Activated CD4-positive, alpha-beta T cell treated with anti-CD3 and anti-CD28 coated beads, Interleukin-2, amount 50 U/mL, for 48 hours (primary cell): ENCODE data around the gene ERBB4.
"Not testable (repeated sequence)": the region's sequence is repeated elsewhere in the genome, so short reads cannot be mapped to it uniquely, and the experiment has no call there.

Source experiments
- DNase-seq, 2 experiments: peaks; one replicate each; pipeline ENCODE4 v3.0.0-alpha.2; 2020

Gene ERBB4

DNA sequence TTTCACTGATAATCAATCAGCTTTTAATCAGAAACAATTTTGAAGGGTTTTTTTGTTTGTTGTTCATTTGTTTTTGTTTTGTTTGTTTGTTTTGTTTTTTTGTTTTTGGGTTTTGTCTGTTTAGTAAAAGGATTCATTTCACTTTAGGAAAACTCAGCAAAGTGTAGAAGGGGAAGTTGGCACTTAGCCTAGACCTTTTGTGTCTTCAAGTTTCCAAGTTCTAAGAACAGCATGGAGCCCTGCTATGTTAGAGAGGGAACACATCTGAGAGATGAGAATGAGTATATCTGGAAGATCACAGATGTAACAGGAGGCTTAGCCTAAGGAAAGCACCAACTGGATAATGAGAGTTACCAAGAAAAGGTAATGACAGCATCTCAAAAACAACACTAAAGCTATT, 501.5 kb downstream of the ERBB4 start:
- DNase-seq: no peak

DNA sequence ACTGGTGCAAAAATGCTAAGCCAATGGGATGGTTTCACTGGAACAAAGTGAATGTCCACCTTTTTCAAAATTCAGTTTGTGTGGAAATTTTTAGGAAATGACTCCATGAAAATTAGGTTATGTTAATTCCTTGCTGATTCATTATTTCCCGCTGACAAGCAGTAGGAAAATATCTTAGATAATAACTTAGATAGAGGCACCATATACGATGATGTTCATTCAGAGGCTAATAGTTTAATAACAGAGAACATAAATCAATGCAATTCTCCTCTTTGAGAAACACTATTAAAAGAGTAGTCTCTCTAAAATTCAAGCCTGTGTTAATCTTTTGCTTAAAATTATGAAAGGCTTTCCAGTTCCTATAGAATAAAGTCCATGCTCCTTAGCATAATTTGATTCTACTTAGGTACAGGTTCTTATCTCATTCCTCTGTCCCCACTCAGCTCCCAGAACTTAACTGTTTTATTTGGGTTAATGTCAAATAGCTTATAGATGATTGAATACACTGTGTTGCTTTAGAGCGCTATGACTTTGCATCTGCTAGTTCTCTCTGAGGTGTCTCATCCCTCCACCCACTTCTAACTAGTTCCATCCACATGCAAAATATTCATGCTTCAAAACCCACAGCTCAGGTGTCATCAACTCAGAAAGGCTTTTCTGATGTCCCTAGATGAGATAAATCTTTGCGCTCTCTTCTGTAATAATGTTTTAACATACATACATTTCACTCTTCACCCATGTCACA, 503.6 kb downstream of the ERBB4 start:
- DNase-seq: no peak

DNA sequence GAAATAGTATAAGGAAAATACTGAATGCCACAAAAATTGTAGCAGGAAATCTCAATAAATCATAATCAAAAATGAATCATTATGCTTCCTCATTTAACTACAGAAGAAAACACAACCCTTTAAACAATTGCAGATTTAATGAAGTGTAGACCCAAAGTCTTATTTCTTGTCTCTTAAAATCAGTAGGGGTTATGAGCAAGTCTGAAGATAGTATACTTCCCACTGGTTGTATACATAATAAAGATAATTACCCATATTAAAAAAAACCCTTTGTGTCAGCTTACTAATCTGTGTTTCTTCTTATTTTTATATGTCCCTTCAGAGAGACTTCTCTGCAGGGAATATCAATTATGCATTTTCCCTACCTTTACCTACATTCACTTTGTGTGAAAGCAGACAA, 504.7 kb downstream of the ERBB4 start:
- no peak for DNase-seq

DNA sequence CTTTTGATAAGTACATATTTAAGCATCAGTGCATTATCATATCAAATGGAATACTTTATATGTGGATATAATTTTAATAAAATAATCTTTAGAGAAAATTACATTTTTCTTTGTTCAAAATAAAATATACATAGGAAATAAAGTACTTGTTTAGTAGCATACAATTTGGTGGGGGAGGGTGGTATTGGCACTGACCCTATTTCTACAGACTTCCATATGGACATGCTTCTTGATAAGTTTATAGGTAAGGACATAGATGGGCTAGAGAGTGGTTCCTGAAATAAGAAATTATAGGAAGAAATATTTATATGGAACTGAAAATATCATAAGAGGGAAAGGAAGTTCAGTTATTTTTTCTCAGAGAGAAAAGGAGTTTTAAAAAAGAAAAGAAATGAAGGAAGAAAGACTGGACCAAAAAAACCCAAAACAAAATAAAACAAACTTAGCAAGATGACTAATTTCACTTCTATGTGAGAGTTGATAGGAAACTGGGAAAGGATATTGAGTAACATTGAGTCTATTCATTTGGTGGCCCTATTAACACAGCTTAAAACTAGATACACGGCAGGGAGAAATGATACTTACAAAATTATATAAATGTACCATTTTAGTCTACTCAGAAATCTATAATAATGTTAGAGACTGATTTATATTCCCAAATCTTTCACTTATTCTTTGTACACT, 505.9 kb downstream of the ERBB4 start:
- DNase-seq: no peak

DNA sequence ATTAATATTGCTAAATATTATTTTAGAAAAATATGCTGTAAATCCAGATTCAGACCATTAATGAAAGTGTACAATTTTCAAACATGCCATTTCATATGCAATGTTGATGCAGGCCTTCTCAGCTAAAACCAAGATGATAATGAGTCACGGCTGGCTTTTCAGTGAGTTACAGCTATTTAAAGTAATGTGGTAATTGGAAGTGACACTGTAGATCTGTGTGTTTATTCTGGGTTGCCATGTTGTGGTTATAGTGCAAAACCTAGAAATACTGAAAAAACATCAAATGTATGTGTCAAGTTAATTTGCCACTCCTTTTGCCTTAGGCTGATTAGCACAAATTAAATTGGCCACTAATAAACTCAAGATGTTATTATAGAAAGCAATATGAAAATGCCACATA, 506.6 kb downstream of the ERBB4 start:
- DNase-seq: no peak

DNA sequence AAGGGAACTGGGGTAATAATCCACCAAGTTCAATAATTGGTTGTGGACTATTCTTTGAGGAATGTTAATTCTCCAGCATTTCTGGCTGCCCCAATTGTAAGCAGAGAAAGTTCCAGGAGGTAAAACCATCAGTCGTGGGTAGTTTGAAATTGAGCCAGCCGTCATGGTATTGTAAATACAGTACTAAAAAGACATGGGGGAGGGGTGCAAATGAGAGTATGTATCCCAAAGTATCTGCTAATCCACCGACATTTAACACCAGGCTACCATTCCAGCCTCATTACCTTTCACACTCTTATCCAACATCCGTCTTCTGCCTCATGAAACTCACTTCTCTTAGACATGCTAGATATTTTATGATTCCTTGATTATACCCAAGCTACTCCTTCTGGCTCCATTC, 507.9 kb downstream of the ERBB4 start:
- DNase-seq: no peak

DNA sequence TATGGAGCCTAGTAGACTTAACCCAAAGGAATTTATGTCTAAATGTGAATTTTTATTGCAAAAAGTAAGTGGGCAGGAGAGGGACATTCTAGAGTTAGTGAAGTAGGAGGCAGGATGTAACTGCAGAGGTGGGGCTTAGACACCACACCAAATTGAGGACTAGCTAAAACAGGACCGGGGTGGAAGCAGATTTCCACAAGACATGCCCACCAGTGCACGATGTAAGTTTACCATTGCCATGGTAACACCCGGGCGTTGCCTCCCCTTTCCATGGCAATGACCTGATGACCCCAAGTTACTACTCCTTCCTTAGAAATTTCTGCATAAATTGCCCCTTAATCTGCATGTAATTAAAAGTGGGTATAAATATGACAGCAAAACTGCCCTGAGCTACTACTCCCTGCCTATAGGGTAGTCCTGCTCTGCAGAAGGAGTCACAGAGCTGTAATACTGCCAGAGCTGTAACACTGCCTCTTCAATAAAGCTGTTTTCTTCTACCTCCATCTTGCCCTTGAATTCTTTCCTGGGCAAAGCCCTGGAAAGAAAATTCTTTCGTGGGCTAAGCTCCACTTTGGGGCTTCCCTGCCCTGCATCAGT, 509.7 kb downstream of the ERBB4 start:
- DNase-seq: no peak

DNA sequence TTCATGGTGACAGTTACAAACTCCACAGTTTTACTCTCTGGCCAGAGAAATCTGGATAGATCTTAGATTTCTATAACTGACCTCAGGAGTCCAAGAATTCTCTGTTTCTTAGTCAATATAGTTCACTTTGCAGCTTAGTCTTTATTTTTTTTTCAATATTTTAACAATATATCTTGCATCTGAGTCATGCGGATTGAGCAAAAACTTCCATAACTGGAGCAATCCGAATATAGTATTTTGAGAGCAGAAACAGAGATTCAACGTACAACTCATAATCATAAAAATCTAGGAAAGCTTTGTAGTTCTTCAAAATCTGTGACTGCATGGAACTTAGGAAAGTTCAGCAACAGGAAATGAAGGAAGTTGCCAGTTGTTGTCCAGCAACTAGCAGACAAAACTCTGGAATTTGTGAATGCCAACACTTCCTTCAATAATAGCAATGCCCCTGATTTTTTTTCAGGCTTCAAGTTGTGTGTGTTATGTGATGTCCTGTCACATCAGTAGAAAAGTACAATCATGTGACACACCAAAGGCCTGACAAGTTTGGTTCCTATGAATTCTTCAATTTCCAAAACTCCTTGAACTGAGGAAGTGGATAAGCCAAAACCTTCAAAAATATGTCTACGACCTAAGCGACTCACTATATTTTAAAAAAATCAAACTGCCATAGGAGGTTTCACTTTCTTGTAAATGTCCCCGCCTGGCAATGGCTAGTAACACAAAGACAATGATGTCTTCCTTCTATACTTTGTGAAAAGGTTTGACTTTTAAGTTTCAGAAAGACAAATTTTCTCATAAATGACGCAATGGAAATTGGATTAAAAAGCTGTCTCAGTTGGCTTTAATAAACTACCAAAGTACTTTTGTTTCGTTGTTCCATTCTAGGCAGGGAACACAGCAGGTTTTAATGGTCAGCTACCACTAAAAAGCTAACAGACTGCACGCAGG, 510.6 kb downstream of the ERBB4 start:
- DNase-seq: no peak

DNA sequence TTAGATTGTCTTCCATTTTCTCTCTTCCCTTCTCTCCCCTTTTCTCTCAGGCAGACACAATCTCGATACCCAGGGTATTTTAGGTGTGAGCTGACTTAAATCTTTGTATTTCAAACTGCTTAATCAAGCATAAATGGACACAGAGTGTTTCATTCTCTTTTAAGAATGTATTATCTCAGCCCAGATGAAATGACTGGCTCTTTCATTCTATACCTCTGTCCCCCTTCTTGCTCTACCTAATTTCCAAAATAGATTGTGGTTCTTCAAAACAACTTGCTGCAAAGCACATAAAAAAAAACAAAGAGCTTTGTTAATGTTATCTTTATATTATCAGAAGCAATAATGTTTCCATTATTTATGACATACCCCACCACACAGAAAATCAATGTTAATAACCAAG, 514.6 kb downstream of the ERBB4 start:
- no peak for DNase-seq

DNA sequence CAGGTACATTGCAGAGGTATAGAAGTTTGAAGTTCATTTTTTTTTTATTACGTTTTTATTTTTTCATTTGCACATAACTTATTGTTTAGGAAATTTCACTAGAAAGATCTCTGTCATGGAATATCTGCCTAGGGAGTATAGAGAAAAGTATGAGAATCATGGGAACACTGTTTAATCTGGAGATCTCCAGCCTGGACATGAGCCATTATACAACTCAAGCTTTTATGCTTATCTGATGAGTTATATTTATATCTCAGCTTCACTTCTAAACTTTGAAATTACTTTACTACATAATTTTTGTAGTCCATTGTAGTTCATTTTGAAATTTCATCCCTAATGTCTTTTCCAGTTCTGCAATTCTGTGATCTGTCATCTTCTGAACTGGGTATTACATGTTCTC, 515.6 kb downstream of the ERBB4 start:
- DNase-seq: no peak

DNA sequence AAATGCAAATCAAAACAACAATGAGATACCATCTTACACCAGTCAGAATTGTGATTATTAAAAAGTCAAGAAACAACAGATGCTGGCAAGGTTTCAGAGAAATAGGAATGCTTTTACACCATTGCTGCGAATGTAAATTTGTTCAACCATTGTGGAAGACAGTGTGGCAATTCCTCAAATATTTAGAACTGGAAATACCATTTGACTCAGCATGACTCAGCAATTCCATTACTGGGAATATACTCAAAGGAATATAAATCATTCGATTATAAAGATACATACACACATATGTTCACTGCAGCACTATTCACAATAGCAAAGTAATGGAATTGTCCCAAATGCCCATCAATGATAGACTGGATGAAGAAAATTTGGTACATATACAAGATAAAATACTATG, 516.7 kb downstream of the ERBB4 start:
- DNase-seq: no peak

DNA sequence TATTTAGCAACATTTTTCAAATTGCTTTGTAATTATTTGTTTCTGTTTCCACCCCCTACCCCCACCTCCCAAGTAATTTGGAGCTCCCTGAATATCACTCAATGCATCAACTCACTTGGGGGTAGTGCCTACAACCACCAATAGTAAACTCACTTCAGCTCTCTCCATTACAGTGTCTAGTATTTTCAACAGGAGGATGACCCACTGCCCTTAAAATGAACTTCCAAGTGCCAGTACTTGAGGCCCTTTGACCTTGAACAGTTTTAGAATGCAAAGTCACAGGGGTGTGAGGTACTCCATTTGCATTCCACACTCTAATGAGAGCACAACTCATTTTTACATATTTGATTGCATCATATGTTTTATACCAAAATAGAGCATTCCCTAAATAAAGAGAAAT, 523.0 kb downstream of the ERBB4 start:
- DNase-seq: no peak

DNA sequence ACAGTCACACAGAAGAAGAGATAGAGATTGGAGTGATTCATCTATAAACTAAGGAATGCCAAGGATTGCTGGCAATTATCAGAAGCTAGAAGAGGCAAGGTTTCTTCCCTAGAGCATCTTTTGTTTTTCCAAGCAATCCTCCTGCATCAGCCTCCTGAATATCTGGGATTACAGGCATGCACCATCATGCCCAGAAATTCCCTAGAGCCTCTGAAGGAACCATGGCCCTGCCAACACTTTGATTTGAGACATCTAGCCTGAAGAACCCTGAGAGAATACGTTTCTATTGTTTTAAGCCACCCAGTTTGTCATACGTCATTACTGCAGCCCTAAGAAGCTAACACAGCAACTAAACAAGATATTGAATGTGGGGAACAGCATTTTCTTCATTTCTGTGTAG, 525.0 kb downstream of the ERBB4 start:
- DNase-seq: no peak

DNA sequence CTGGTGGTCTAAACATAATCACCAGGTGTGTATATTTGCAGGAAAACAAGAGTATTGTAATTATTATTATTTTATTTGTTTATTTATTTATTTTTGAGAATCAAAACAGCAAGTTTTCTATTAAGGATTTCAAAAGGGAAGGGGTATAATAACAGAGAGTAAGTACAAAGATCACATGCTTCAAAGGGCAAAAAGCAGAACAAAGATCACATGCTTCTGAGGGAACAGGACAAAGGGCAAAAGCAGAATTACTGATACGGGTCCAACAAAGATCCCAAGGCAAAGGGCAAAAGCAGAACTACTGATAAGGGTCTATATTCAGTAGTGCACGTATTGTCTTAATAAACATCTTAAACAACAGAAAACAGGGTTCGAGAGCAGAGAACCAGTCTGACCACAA, 528.3 kb downstream of the ERBB4 start:
- not testable (repeated sequence) for DNase-seq

DNA sequence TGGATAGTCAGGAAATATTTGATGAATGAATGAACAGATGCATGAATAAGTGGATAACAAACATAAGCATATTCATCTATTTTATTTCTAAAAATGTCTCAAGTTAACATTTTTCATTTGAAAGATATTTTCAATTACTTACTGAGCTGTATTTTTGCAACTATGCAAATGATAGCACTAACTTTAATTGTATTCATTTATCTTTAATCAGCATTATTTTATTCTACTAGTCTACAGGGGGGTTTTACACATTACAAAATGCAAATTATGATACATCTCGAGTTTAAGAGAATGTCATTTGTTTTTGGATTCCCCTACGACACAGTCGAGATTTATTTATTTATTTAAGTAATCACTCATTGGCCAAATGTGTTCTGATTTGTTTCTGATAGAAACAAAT, 530.6 kb downstream of the ERBB4 start:
- DNase-seq: no peak

DNA sequence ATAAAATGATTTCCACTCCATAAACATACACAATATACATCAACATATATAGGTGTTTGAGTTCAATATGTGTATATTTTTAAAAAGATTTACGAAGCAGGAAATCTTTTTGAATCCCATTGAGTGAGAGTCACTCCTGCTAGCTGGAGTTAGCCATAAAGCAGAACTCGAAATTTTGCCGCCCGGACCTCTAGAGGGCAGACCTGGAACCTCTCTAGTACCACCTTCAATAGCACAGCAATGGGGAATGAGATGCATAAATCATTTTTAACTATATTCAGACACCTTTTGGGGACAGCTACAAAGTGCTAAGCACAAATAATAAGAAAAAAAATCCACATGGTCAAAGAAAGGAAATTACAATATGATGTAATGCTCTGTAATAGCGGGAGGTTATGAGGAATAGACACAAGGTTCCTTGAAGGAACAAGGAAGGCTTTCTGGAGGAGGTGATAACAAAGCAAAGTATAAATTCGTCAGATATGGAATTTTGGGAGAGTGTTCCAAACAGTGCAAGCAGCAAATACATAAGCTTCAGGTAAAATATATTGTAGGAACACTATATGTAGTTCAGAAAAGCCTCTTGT, 533.4 kb downstream of the ERBB4 start:
- peak in 1 of 2 experiments; percentile 5 for DNase-seq

DNA sequence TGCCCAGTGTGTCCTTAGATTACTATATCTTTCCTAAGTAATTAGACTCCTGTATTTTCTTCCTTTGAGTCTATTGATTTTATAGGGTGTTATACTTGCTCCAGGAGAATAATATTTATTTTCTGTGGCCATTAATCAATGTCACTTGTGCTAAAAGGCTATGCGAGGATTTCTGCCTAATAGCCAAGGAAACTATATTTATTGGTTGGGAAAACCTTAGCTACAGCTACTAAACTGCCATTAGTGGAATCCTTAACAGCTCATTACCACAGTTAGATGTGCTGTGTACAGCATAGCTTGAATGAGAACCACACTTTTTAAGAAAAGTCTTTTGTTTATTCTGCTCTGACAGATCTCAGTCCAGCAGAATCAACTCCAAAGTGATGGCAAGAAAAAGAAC, 537.3 kb downstream of the ERBB4 start:
- DNase-seq: no peak

DNA sequence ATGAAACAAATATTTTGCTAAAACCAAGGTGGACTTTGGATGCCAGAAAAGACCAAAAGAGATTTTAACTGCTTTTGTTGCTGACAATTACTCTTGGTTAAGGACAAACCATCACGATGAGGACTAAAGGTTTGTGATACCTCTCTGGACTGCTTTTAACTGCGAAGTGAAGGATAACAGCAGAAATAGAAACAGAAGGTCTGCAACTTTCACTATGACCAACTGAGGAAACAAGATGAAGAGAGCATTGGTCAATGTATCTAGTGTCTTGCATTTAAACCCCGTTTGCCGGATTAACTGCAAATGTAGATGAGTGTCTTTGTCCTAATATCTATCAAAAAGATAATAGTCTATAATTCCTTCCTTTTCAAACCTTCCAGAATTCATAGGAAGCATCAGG, 541.7 kb downstream of the ERBB4 start:
- no peak for DNase-seq

DNA sequence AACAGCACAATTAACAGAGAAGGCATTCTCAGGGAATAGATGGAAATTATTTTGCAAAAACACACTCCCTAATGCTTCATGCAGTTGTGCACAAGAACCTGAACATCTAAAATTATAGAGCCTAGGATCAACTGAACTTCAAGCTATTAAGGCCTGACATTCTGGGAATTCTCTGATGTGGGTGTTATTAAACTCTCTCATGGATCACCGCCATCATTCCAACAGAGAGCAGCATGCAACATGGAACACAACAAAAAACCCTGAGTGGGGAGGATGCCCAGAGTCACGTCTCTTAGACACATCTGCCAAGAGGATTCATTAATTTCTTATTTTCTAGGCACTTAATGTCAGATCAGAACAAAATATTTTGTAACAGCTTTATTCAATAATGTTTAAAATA, 543.8 kb downstream of the ERBB4 start:
- no peak for DNase-seq

DNA sequence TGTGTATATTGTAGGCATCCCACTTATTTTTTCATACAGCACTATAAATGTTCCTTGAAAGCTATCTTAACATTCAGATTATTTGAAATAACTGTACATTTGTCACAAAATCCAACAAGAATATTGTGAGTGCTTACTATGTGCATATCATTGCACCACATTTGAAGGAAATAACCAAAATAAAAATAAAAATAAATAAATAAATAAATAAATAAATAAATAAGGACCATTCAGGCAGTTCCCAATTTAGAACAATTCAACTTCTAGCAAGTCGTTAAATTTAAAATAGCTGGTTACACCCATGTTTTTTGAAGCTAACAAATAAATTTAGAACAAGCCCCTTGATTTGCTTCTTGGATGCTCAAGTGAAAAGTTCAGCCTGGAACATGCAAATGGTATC, 548.3 kb downstream of the ERBB4 start:
- no peak for DNase-seq

DNA sequence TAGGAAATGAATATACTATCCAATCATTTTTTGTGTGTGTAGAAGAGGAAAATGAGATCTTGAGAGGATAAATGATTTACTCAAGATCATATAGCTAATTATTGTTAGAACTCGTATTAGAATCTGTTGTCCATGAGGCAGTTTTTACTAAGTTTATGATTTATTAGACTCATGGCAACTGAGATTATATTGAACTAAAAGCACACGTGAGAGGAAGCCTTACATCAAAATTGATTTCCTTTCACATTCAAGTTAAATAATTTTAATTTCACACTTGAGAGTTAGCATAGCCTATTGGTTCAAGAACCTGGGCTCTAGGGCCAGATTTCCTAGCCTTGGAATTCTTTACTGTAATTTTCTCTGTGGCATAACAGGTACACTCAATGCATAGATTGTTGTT, 552.3 kb downstream of the ERBB4 start:
- no peak for DNase-seq

DNA sequence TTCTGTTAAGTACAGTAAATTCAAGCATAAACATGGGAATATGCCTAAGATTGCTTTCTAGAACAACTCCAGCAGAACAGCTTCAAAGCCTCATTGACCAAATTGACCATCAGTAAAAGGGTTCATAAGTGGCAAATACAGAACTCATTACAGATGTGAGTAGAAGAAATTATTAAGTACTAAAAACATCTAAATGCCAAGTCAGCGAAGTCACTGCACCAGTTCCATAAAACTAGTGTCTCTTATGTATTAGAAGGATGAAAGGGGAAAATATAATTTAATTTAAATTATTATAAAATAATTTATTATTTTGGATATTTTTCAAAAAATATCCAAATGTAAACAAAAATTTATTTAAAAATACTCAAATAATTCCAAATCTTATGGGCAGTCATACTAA, 553.2 kb downstream of the ERBB4 start:
- no peak for DNase-seq

DNA sequence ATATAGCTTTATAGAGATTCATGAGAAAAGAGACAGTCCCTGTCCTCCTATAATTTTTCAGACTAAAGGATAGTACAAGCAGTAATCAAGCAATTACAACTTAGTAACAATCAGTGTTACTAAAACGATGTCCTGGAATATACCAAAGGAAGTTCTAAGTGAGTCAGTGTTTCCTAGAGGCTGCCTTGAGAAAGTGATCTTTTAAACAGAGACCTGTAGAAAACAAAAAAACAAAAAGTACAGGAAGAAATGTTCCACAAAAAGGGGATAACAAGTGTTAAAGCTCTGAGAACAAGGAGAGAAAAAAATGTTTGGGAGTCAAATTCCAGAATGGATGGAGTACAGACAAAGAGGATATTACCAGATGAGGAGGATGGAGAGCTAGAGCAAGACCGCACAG, 556.4 kb downstream of the ERBB4 start:
- no peak for DNase-seq
